IMR-90 (cell line): ENCODE data around the gene OSBPL8. TPM values are rescaled to one million over a fixed set of nuclear protein-coding genes. Genes with fewer than 3 reads are reported as not detected.

ENCODE experiments used
- ATAC-seq: fragments of 200-7000 bp; cut with Tn5 transposase; 2 replicates; pipeline ENCODE4 v1.9.1; 2020; ENCODE audit warnings: low read depth, mild to moderate bottlenecking, moderate library complexity
- BruUV-seq: library from RNA; stranded (reverse); fragments of 400-500 nt; replicated peaks from 2 replicates; lab custom pipeline; 2021; lab: Mats Ljungman, UMichigan
- CTCF ChIA-PET: fragments of 300-600 bp; formaldehyde crosslinking; extraction: SDS; loops from one replicate; lab custom pipeline; 2021; ENCODE audit warnings: antibody characterized with exemption; lab: Yijun Ruan, JAX
- POLR2A ChIA-PET: fragments of 300-600 bp; sonication (Branson Sonifier 250); formaldehyde crosslinking; loops from one replicate; lab custom pipeline; 2022; ENCODE audit warnings: antibody characterized with exemption; ENCODE audit not compliant: unreplicated experiment; lab: Charles Lee
- DNase-seq: peaks from one replicate; pipeline ENCODE4 v3.0.0; 2013
- H2AFZ ChIP-seq: replicated peaks from 2 replicates; pipeline ENCODE3; 2013; ENCODE audit warnings: low read length, mild to moderate bottlenecking; ENCODE audit not compliant: poor library complexity
- H2AK5ac ChIP-seq: 2 replicates; pipeline ENCODE4 v1.6.1; 2013; ENCODE audit warnings: low read depth, low read length, inconsistent platforms
- H2AK9ac ChIP-seq: replicated peaks from 2 replicates; pipeline ENCODE3; 2013; ENCODE audit warnings: mild to moderate bottlenecking, low read depth, low read length, moderate library complexity; ENCODE audit not compliant: poor library complexity
- H2BK120ac ChIP-seq: 2 replicates; pipeline ENCODE4 v1.6.1; 2013; ENCODE audit warnings: low read depth, low read length, inconsistent platforms
- H2BK15ac ChIP-seq: 3 replicates; pipeline ENCODE4 v1.6.1; 2013; ENCODE audit warnings: low read depth, low read length, inconsistent platforms
- H2BK20ac ChIP-seq: 2 replicates; pipeline ENCODE4 v1.6.1; 2013; ENCODE audit warnings: low read depth, mild to moderate bottlenecking, inconsistent platforms, low read length, moderate library complexity
- H2BK5ac ChIP-seq: 2 replicates; pipeline ENCODE4 v1.6.1; 2013; ENCODE audit warnings: mild to moderate bottlenecking, low read depth, low read length, inconsistent platforms; ENCODE audit not compliant: poor library complexity, severe bottlenecking
- H3K14ac ChIP-seq: replicated peaks from 2 replicates; pipeline ENCODE4 v1.6.1; 2013; ENCODE audit warnings: low read depth, low read length, inconsistent platforms
- H3K18ac ChIP-seq: 2 replicates; pipeline ENCODE4 v1.6.1; 2013; ENCODE audit warnings: low read depth, low read length, control low read depth
- H3K23ac ChIP-seq: 2 replicates; pipeline ENCODE4 v1.6.1; 2013; ENCODE audit warnings: low read depth, low read length, inconsistent platforms
- H3K27ac ChIP-seq: 2 replicates; pipeline ENCODE4 v1.5.1; 2013; ENCODE audit warnings: mild to moderate bottlenecking, control low read depth, low read length; ENCODE audit not compliant: insufficient read depth
- H3K27me3 ChIP-seq: 2 replicates; pipeline ENCODE4 v1.6.1; 2013; ENCODE audit warnings: low read length; ENCODE audit not compliant: control insufficient read depth, insufficient read depth
- H3K36me3 ChIP-seq: 2 replicates; pipeline ENCODE4 v1.6.1; 2013; ENCODE audit warnings: low read length, mixed read lengths; ENCODE audit not compliant: control insufficient read depth, insufficient read depth
- H3K4ac ChIP-seq: 2 replicates; pipeline ENCODE4 v1.6.1; 2013; ENCODE audit warnings: low read depth, low read length, inconsistent platforms
- H3K4me1 ChIP-seq: 2 replicates; pipeline ENCODE4 v1.6.1; 2013; ENCODE audit warnings: low read length, mixed read lengths; ENCODE audit not compliant: control insufficient read depth, insufficient read depth
- H3K4me2 ChIP-seq: 2 replicates; pipeline ENCODE4 v1.6.1; 2013; ENCODE audit warnings: low read depth, mild to moderate bottlenecking, control low read depth, low read length, moderate library complexity
- H3K4me3 ChIP-seq: 2 replicates; pipeline ENCODE4 v1.5.1; 2013; ENCODE audit warnings: low read depth, mild to moderate bottlenecking, control low read depth, low read length, moderate library complexity; ENCODE audit not compliant: insufficient read depth
- H3K56ac ChIP-seq: 2 replicates; pipeline ENCODE4 v1.6.1; 2013; ENCODE audit warnings: low read length, inconsistent platforms; ENCODE audit not compliant: insufficient read depth; ENCODE audit errors: extremely low read depth
- H3K79me1 ChIP-seq, 2 experiments: 2 replicates each; pipeline ENCODE4 v1.6.1; 2013; ENCODE audit warnings: low read length in 2 of 2, inconsistent platforms in 1 of 2, low read depth in 1 of 2
- H3K9ac ChIP-seq: 2 replicates; pipeline ENCODE4 v1.6.1; 2013; ENCODE audit warnings: low read depth, low read length, control low read depth
- H3K9me1 ChIP-seq: 2 replicates; pipeline ENCODE4 v1.6.1; 2013; ENCODE audit warnings: low read length, inconsistent platforms; ENCODE audit not compliant: insufficient read depth
- H3K9me3 ChIP-seq: 2 replicates; pipeline ENCODE4 v1.6.1; 2013; ENCODE audit warnings: low read length; ENCODE audit not compliant: control insufficient read depth, insufficient read depth
- H4K20me1 ChIP-seq: 2 replicates; pipeline ENCODE4 v1.6.1; 2013; ENCODE audit warnings: low read length, inconsistent platforms; ENCODE audit not compliant: insufficient read depth
- H4K5ac ChIP-seq: 2 replicates; pipeline ENCODE4 v1.6.1; 2013; ENCODE audit warnings: mild to moderate bottlenecking, low read depth, low read length, control low read depth
- H4K8ac ChIP-seq, 2 experiments: 2 replicates each; pipeline ENCODE4 v1.6.1; 2013; ENCODE audit warnings: low read depth in 2 of 2, low read length in 2 of 2, control low read depth in 1 of 2, inconsistent platforms in 1 of 2
- H4K91ac ChIP-seq: 2 replicates; pipeline ENCODE4 v1.6.1; 2013; ENCODE audit warnings: low read depth, low read length, inconsistent platforms; ENCODE audit not compliant: insufficient read depth
- CEBPB ChIP-seq: IDR thresholded peaks from 2 replicates; pipeline ENCODE4 v1.6.1; 2012; ENCODE audit warnings: low read depth, low read length, improper control_type of control experiment
- FOS ChIP-seq: fragments of 150-350 bp; IDR thresholded peaks from 2 replicates; pipeline ENCODE4 v1.6.1; 2016; ENCODE audit warnings: low read depth, low read length
- WGBS, 2 experiments: methylation state at CpG; one replicate each; pipeline versions ENCODE4 v1.1.5 to v1.1.7; 2013; ENCODE audit warnings: missing lambda C conversion rate in 2 of 2; ENCODE audit not compliant: insufficient read length in 1 of 2; ENCODE audit errors: extremely low coverage in 2 of 2; 5-methylcytosine and 5-hydroxymethylcytosine counted together
- dilution Hi-C: fragments of 300-500 bp; cut with HindIII; formaldehyde crosslinking; loops from one replicate; pipeline ENCODE4 v1.14.3; 2018; ENCODE audit warnings: low sequenced_read_pairs; ENCODE audit not compliant: unreplicated experiment
- in situ Hi-C: fragments of 300-500 bp; cut with MboI; formaldehyde crosslinking; loops from 3 replicates; pipeline ENCODE4 v1.14.3; 2019; ENCODE audit warnings: low sequenced_read_pairs, inconsistent platforms, mixed read lengths
- intact Hi-C: fragments of 100-400 bp; cut with micrococcal nuclease; formaldehyde crosslinking; loops from 2 replicates; pipeline ENCODE4 v1.10.0; 2022
- polyA plus RNA-seq, 3 experiments: library from polyadenylated mRNA; depleted of rRNA; stranded (reverse); fragments of >200 nt; gene quantifications; 2 replicates each; pipeline ENCODE4 v1.2.3, GENCODE V29; 2012; ENCODE audit warnings: low replicate concordance in 1 of 3
- total RNA-seq: library from RNA; depleted of rRNA; stranded (reverse); fragments of >200 nt; gene quantifications from 2 replicates; pipeline ENCODE4 v1.2.3, GENCODE V29; 2012

Gene OSBPL8
- total and polyA plus RNA-seq, 2 of the 4 experiments (the other 2 are of a cell fraction) = 17.8 to 24.2 TPM

GRCh38 chr12:76444408-76444984, 115.1 kb downstream of the OSBPL8 start:
- no peak overlapping the region for H3K18ac ChIP-seq
- intact Hi-C loops = loop anchor here (5.0 kb wide), 1 partner anchor 77 kb away; no protein-coding TSS in a partner anchor
- ChIA-PET CTCF (interaction anchor here (0.6 to 1.3 kb wide), 2 partner anchors 10 to 436 kb away, joined by 3 read pairs; no protein-coding TSS in a partner anchor), POLR2A (no interaction called here)
- H3K4ac ChIP-seq = no peak overlapping the region
- H3K4me3 ChIP-seq = no peak overlapping the region
- no peak overlapping the region for H2AK9ac ChIP-seq
- no peak overlapping the region for H2BK20ac ChIP-seq
- H3K4me1 ChIP-seq = peaks cover 3% of the 10 kb centered on the region; the same call in 1 of the 2 replicates
- no peak overlapping the region for H3K27ac ChIP-seq
- peak overlapping the region; percentile 16 for H2AK5ac ChIP-seq
- H3K36me3 ChIP-seq = no peaks in the 10 kb centered on the region
- peak; percentile 63 for DNase-seq
- H2AFZ ChIP-seq = no peak overlapping the region
- no peak overlapping the region for H4K8ac ChIP-seq
- no peaks in the 10 kb centered on the region for H3K27me3 ChIP-seq
- H4K20me1 ChIP-seq = peaks cover 11% of the 10 kb centered on the region; the same call in 1 of the 2 replicates
- no peak overlapping the region for H2BK5ac ChIP-seq
- ATAC-seq = peak; percentile 49
- H2BK15ac ChIP-seq = no peak overlapping the region
- no peak overlapping the region for H2BK120ac ChIP-seq
- TF ChIP-seq CEBPB = peak; percentile 14; the same call in 1 of the 2 replicates
- TF ChIP-seq FOS = no peak
- peak overlapping the region; percentile 75 for H3K14ac ChIP-seq
- H3K23ac ChIP-seq = peak overlapping the region; percentile 11; the same call in 1 of the 2 replicates
- H3K9me1 ChIP-seq = no peaks in the 10 kb centered on the region
- no peak overlapping the region for H4K91ac ChIP-seq
- H3K9ac ChIP-seq = no peak overlapping the region
- in situ Hi-C loops = no loop called here
- WGBS, 2 experiments = no CpG with 5 or more reads among the region's 1 CpG
- dilution Hi-C loops = no loop called here
- BruUV-seq = no TSS peak
- H3K4me2 ChIP-seq = no peak overlapping the region
- no peaks in the 10 kb centered on the region for H3K9me3 ChIP-seq
- H3K79me1 ChIP-seq = peaks cover 8 to 29% of the 10 kb centered on the region in 2 experiments; a peak in 2 of 4 replicates
- no peak overlapping the region; the same call in 1 of the 2 replicates for H3K56ac ChIP-seq
- H4K5ac ChIP-seq = no peak overlapping the region
